DMS153 treated with DMSO at 0.1 percent for 48 hours (cell line): Measurements from ENCODE around the gene VRTN.
"Not testable (repeated sequence)": the region's sequence is repeated elsewhere in the genome, so short reads cannot be mapped to it uniquely, and the experiment has no call there.

Experiments used
- DNase-seq: peaks from one replicate; lab custom pipeline; 2025; ENCODE audit not compliant: unreplicated experiment; lab: John Stamatoyannopoulos, UW

Gene VRTN

GRCh38 chr14:74348241-74348734 lies at the start of gene VRTN:
VRTN (plus strand) TSS chr14:74348471; CDS start chr14:74356784, 8,313 bp downstream.
- DNase-seq = no peak

- DNase-seq = no peak
These were observed 49.2 kb upstream of the VRTN start for GRCh38 chr14:74299061-74299545.

- no peak for DNase-seq
These were observed 46.6 kb upstream of the VRTN start for GRCh38 chr14:74301594-74302151.

- peak; percentile 22 for DNase-seq
These were observed 46.1 kb upstream of the VRTN start for GRCh38 chr14:74302152-74302628.

GRCh38 chr14:74302634-74303569 lies 45.4 kb upstream of the VRTN start, which contains the start of gene ABCD4:
ABCD4 (minus strand) TSS chr14:74302934; CDS start chr14:74302912, 22 bp downstream.
- peak; percentile 91 for DNase-seq

GRCh38 chr14:74308695-74309094 lies 39.6 kb upstream of the VRTN start:
- no peak for DNase-seq

GRCh38 chr14:74309125-74310022 lies 38.9 kb upstream of the VRTN start:
- DNase-seq = no peak

GRCh38 chr14:74312161-74312560 lies 36.1 kb upstream of the VRTN start:
- no peak for DNase-seq

- no peak for DNase-seq
These were observed 34.7 kb upstream of the VRTN start for GRCh38 chr14:74313601-74314000.

GRCh38 chr14:74314576-74314975 lies 33.7 kb upstream of the VRTN start:
- DNase-seq = no peak

GRCh38 chr14:74324931-74325361 lies 23.3 kb upstream of the VRTN start:
- no peak for DNase-seq

- DNase-seq = no peak
These were observed 22.8 kb upstream of the VRTN start for GRCh38 chr14:74325446-74325845.

- no peak for DNase-seq
These were observed 21.7 kb upstream of the VRTN start for GRCh38 chr14:74326369-74327152.

- DNase-seq = not testable (repeated sequence)
These were observed 18.2 kb upstream of the VRTN start for GRCh38 chr14:74329950-74330552.

GRCh38 chr14:74333909-74334308 lies 14.4 kb upstream of the VRTN start:
- no peak for DNase-seq

- DNase-seq = no peak
These were observed 1.9 kb upstream of the VRTN start for GRCh38 chr14:74346341-74346740.

- DNase-seq = no peak
These were observed 1.0 kb upstream of the VRTN start for GRCh38 chr14:74347097-74347794.

- no peak for DNase-seq
These were observed 523 bp upstream of the VRTN start for GRCh38 chr14:74347795-74348100.
